Neuron (in vitro differentiated cells): ENCODE results near the gene WWP2.
"Not testable (repeated sequence)": the region's sequence is repeated elsewhere in the genome, so short reads cannot be mapped to it uniquely, and the experiment has no call there.

ENCODE experiments used
- H2AFZ ChIP-seq: one replicate; pipeline ENCODE4 v1.6.1; 2013; ENCODE audit warnings: low read depth, mild to moderate bottlenecking, inconsistent platforms, low read length, moderate library complexity
- H3K27me3 ChIP-seq: one replicate; pipeline ENCODE4 v1.6.1; 2013; ENCODE audit warnings: low read length; ENCODE audit not compliant: insufficient read depth
- H3K36me3 ChIP-seq: one replicate; pipeline ENCODE4 v1.6.1; 2013; ENCODE audit warnings: low read length; ENCODE audit not compliant: insufficient read depth
- H3K4me1 ChIP-seq: one replicate; pipeline ENCODE4 v1.6.1; 2013; ENCODE audit warnings: low read length; ENCODE audit not compliant: insufficient read depth
- H3K4me3 ChIP-seq: 2 replicates; pipeline ENCODE4 v1.5.1; 2013; ENCODE audit warnings: mild to moderate bottlenecking, low read length, moderate library complexity
- H3K9me3 ChIP-seq: one replicate; pipeline ENCODE4 v1.6.1; 2013; ENCODE audit warnings: low read length

Gene WWP2

DNA sequence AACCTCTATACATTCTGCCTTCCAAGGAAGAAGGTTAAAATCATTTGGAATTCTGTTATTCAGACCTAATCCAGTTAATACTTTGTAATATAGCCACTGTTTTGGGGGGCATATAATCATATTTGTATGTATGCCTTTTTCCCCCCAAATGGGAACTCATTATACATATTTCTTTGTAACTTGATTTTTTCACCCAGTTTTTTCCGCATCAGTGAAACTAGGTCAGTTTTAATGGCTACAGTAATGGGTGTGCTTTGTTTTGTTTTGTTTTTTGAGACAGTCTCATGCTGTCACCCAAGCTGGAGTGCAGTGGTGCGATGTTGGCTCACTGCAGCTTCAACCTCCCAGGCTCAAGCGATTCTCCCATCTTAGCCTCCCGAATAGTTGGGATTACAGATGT, 54.9 kb downstream of the WWP2 start:
- Histone ChIP-seq H3K4me3 (no peak overlapping the region), H2AFZ (no peak overlapping the region), H3K36me3 (peaks cover 2% of the 10 kb centered on the region), H3K27me3 (no peaks in the 10 kb centered on the region), H3K4me1 (peaks cover 8% of the 10 kb centered on the region), H3K9me3 (no peaks in the 10 kb centered on the region)

DNA sequence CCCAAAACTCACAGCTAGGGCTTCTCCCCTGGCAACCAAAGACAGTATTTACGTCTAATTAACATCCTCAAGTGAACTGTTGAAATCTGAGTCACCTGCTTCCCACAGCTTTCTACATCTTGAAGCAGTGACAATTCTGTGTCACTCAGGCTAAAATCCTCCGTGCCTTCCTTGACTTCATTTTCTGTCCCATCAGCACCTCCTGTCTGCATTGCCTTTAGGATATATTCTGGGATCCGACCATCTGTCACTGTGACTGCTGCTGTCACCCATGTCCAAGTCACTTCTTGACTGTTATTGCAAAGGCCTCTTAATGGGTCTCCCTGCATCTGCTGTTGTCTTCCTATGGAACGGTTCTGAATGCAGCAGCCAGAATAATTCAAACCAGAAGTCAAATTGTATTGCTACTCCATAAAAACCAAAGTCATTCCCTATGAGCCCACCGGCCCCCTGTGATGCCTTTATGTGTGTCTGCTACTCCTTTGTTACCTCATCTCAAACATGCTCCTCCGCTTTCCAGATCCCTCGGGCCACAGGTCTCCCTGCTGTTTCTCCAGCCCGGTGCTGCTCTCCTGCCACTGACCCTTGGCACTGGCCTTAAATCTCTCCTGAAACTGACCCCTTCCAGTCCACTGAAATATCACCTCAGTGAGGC, 56.9 kb downstream of the WWP2 start:
- H3K4me1 ChIP-seq = peaks cover 8% of the 10 kb centered on the region
- peaks cover 2% of the 10 kb centered on the region for H3K36me3 ChIP-seq
- no peaks in the 10 kb centered on the region for H3K9me3 ChIP-seq
- H3K4me3 ChIP-seq = no peak overlapping the region
- H3K27me3 ChIP-seq = no peaks in the 10 kb centered on the region
- no peak overlapping the region for H2AFZ ChIP-seq

DNA sequence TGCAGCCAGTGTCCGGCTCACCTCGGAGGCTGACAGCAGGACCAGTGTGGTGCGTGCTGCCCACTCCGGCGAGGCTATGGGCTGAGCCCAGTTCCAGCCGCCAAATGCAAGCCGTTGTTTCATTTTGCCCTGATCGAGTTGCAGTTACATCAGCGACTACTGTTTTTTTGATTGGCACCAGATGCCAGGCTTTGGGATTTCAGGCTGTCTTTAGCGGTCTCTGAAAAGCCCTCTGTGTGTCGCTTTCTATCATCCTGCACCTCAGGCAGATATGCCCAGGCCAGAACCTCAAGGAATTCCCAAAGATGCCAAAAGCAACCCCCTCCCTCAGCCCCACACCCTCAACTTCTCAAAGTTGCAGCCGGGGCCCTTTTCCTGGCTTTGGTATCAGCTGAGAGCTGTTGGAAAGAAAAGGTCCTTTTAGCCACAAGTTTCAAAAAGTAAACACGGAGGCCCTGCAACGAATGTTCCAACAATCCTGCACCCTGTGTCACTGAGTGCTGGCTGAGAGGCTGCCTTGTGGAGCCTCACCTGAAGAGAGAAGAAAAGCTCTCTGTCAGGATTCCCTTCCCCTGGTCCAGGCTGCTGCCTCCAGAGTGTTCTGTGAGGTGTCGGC, 58.9 kb downstream of the WWP2 start:
- no peaks in the 10 kb centered on the region for H3K9me3 ChIP-seq
- no peak overlapping the region for H3K4me3 ChIP-seq

DNA sequence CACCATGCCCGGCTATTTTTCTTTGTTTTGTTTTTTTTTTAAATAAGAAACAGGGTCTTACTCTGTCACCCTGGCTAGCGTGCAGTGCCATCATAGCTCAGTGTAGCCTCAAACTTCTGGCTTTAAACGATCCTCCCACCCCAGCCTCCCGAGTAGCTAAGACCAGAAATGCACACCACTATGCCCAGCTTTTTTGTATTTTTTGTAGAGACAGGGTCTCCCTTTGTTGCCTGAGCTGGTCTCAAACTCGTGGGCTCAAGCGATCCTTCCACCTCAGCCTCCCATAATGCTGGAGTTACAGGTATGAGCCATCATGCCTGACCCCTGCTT, 59.7 kb downstream of the WWP2 start:
- no peak overlapping the region for H2AFZ ChIP-seq
- no peaks in the 10 kb centered on the region for H3K9me3 ChIP-seq
- H3K4me3 ChIP-seq = no peak overlapping the region
- H3K27me3 ChIP-seq = no peaks in the 10 kb centered on the region
- peaks cover 8% of the 10 kb centered on the region for H3K4me1 ChIP-seq
- H3K36me3 ChIP-seq = no peaks in the 10 kb centered on the region

More for the DNA sequence above, 58.9 kb downstream of the WWP2 start:
- Histone ChIP-seq H2AFZ (no peak overlapping the region), H3K4me1 (peaks cover 8% of the 10 kb centered on the region), H3K36me3 (no peaks in the 10 kb centered on the region), H3K27me3 (no peaks in the 10 kb centered on the region)

DNA sequence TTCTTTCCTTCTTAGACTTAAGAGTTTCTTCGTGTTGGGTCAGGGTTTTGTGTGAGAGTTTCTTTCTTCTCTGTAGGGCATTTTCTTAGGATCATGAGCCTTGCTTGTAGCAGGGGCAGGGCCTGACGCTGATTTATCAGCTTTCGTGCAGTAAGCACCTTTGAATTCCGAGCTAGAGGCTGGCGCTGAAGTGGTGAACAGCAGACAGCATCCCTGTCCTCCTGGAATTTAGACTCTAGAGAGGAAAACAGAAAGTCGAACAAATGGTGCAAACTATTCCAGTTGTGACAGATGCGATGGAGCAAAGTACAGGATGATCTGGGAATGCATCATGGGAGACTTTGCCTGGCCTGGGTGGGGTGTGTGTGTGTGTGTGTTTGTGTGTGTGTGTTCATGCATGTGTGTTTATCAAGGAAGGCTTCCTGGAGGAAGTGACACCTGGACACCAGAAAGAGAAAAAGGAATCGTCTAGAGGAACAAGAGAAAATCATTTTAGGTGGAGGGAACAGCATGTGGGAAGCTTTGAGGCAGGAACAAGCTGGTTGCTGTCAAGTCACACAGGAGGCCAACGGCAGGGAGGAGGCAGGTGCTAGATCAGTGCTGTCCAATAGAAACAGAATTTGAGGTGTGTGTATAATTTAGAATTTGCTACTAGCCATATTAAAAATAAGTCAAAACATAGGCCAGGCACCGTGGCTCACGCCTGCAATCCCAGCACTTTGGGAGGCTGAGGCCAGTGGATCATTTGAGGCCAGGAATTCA, 60.2 kb downstream of the WWP2 start:
- Histone ChIP-seq H3K36me3 (no peaks in the 10 kb centered on the region), H3K9me3 (no peaks in the 10 kb centered on the region), H3K27me3 (no peaks in the 10 kb centered on the region), H3K4me3 (no peak overlapping the region), H2AFZ (no peak overlapping the region), H3K4me1 (peaks cover 8% of the 10 kb centered on the region)

DNA sequence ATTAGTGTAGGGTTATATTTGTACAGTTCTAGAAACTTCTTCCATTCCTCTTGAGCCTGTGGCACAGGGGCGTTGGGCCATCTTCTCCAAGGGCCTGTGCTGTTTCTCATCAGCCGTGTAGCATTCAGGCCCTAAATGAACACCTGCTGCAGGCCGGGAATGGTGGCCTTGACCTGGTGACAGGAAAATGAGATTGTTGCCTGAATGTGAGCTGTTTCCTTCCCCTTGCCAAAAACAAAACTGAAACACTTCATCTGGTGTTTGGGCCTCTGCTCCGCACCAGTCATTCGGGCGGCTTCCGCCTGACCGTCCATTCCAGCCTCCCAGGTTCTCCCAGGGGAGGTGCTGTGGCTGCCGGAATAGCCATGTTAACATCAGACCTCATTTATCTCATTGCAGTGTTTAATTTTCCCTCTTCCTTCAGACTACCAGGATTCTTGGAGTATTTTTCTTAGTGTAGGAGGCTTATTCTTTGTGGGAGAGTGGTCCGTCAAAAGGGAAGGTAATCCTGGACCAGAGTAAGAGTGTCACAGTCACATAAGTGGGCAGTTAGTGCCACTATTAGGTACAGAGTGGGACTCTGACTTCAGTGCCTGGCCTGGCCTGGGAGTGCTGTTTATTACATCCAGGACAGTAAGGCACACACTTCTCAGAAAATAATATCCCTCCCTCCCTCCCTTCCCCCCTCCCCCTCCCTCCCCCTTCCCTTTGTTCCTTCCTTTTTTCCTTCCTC, 61.9 kb downstream of the WWP2 start:
- no peaks in the 10 kb centered on the region for H3K9me3 ChIP-seq
- peaks cover 3% of the 10 kb centered on the region for H3K4me1 ChIP-seq
- H3K27me3 ChIP-seq = no peaks in the 10 kb centered on the region

DNA sequence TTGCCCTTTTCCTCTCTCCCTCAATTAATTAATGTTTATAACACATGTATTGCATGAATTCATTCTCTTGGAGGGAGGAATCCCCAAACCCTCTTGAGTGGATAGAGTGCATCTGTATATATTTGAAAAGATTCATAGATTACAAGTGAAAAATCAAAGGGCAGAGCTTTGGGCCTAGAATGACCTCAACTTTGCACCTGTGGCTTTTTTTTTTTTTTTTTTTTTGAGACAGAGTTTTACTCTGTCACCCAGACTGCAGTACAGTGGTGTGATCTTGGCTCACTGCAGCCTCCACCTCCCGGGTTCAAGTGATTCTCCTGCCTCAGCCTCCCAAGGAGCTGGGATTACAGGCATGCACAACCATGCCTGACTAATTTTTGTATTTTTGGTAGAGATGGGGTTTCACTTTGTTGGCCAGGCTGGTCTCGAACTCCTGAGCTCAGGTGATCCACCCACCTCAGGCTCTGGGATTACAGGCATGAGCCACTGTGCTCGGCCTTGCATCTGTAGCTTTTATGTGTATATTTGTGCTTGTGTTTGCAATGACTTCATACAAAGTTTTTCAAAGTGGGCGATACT, 62.5 kb downstream of the WWP2 start:
- not testable (repeated sequence) for H2AFZ ChIP-seq, H3K4me3 ChIP-seq, H3K4me1 ChIP-seq, H3K36me3 ChIP-seq, H3K9me3 ChIP-seq, H3K27me3 ChIP-seq

More for the DNA sequence above, 61.9 kb downstream of the WWP2 start:
- Histone ChIP-seq H3K36me3 (peaks cover 5% of the 10 kb centered on the region), H3K4me3 (no peak overlapping the region), H2AFZ (no peak overlapping the region)

DNA sequence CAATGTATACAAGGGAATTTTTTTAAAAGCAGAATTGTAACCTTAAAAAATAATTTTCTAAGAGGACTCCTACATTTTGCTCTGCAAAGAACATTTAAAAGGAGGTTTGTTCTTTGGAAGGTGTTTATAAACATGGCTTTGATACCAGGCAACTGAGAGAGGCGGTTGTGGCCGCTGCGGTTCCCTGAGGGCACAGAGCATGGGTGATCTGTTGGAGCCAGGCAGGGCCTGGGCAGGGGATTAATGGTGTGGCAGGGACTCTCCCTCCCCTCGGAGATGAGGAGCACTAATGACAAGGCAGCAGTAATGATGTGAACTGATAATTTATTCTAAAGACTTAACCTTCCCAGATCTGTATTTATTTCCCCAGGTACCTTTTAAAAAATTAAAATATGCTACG, 65.4 kb downstream of the WWP2 start:
- Histone ChIP-seq H3K27me3 (no peaks in the 10 kb centered on the region), H3K36me3 (peaks cover 8% of the 10 kb centered on the region), H3K9me3 (no peaks in the 10 kb centered on the region), H3K4me1 (no peaks in the 10 kb centered on the region), H2AFZ (no peak overlapping the region), H3K4me3 (no peak overlapping the region)

DNA sequence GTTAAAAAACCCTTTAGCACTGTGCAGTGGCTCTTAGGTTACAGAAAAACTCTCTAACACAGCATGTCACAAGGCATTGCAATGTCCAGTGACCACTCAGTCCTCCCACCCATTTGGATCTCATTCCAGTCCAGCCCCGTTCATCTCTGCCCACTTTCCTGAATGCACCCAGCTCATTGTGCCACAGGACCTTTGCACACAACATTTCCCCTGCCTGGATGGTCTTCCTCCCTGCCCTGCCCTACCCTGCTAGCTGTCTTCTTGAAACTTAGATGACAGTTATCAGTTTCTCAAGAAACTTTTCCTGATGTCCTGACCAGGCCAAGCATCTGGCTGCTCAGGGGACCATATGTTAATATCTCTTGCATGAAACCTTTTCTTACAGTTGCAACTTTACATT, 67.2 kb downstream of the WWP2 start:
- peaks cover 8% of the 10 kb centered on the region for H3K36me3 ChIP-seq
- H3K4me3 ChIP-seq = no peak overlapping the region
- H3K9me3 ChIP-seq = no peaks in the 10 kb centered on the region
- no peak overlapping the region for H2AFZ ChIP-seq
- H3K27me3 ChIP-seq = no peaks in the 10 kb centered on the region
- H3K4me1 ChIP-seq = peaks cover 4% of the 10 kb centered on the region

DNA sequence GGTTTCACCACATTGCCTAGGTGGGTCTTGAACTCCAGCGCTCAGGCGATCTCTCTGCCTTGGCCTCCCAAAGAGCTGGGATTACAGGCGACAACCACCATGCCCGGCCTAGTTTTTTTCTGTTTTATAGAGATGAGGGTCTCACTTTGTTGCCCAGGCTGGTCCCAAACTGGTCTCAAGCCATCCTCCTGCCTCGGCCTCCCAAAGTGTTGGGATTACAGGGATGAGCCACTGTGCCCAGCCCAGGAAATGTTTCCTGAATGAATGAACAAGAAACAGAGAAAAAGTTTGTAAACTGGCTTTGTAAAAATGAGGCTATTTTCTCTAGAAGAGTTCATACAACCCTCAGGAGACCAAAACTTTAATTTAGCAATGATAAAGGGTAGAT, 68.0 kb downstream of the WWP2 start:
- no peaks in the 10 kb centered on the region for H3K9me3 ChIP-seq
- peaks cover 4% of the 10 kb centered on the region for H3K4me1 ChIP-seq
- no peak overlapping the region for H2AFZ ChIP-seq
- no peaks in the 10 kb centered on the region for H3K27me3 ChIP-seq
- H3K36me3 ChIP-seq = peaks cover 8% of the 10 kb centered on the region
- H3K4me3 ChIP-seq = no peak overlapping the region

DNA sequence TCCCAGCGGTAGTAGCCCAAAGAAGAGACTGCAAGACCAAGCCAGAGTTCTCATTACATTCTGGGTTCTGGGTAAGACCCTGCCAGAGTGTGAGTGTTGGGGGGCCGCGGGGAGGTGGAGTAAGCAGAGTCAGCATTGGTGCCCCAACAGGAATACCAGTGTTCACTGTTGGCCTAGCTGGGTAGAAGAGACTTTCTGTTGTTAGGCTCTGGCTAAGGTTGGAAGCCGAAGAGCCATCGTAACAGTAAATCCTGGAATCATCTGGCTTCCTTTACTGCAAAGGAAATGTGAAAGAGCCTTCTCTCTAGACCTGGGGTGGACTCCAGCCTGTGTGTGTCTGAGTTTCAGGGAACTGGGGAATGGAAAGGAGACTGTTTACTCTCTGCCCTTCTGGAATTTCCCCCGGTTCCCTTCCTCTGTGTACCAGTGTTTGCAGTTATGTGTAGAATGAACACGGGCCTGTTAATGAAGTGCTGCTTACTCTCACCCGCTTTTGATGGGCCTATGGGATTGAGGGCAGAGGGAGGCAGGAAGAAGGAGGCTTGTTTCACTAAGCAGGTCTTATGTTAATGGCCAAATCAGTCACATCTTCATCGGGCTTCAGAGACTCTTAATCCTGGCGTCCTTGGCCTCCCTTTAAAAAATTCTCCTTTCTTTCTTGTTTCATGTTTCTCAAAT, 68.5 kb downstream of the WWP2 start:
- Histone ChIP-seq H3K4me3 (no peak overlapping the region), H3K36me3 (peaks cover 8% of the 10 kb centered on the region), H2AFZ (no peak overlapping the region), H3K4me1 (peaks cover 4% of the 10 kb centered on the region), H3K9me3 (no peaks in the 10 kb centered on the region), H3K27me3 (no peaks in the 10 kb centered on the region)

DNA sequence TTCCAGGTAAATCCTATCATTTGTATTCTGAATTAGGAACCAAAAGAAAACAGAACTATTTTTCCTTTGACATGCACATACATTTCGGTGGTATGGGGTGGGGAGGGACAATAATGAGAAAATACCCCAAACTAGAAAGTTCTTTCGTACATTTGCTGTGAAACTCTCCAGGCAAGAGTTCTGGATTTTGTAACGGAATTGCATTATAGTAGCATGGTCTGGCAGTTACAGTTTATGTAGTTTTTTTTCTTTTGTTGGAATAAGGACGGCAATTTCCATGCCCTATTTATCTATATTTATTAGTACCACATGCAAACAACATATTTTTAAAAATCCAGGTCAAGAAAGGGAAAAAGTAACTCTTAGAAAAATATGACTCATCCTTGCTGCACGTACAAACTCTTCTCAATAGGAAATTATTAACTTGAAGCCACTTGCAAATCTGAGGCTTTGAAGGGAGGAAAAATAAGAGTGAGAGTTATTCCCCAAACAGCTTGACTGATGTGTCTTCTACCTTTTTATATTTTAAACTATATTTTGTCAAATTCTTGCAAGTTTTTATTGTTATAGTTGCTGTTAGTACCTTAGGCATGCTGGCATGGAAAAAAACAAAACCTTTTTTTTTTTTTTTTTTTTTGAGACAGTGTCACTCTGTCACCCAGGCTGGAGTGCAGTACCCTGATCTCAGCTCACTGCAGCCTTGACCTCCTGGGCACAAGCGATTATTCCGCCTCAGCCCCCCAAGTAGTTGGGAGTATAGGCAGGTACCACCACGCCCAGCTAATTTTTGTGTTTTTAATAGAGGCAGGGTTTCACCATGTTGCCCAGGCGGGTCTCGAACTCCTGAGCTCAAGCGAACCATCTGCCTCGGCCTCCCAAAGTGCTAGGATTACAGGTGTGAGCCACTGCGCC, 69.3 kb downstream of the WWP2 start:
- Histone ChIP-seq H3K27me3 (no peaks in the 10 kb centered on the region), H3K9me3 (no peaks in the 10 kb centered on the region), H2AFZ (no peak overlapping the region), H3K36me3 (peaks cover 8% of the 10 kb centered on the region), H3K4me1 (peaks cover 4% of the 10 kb centered on the region), H3K4me3 (no peak overlapping the region)
